ENCODE data around the gene SMCHD1. TPM values are rescaled to one million over a fixed set of nuclear protein-coding genes. Genes with fewer than 3 reads are reported as not detected.

SMCHD1 gene
- total RNA-seq, result 73.5 and 114 TPM in 2 replicates

DNA sequence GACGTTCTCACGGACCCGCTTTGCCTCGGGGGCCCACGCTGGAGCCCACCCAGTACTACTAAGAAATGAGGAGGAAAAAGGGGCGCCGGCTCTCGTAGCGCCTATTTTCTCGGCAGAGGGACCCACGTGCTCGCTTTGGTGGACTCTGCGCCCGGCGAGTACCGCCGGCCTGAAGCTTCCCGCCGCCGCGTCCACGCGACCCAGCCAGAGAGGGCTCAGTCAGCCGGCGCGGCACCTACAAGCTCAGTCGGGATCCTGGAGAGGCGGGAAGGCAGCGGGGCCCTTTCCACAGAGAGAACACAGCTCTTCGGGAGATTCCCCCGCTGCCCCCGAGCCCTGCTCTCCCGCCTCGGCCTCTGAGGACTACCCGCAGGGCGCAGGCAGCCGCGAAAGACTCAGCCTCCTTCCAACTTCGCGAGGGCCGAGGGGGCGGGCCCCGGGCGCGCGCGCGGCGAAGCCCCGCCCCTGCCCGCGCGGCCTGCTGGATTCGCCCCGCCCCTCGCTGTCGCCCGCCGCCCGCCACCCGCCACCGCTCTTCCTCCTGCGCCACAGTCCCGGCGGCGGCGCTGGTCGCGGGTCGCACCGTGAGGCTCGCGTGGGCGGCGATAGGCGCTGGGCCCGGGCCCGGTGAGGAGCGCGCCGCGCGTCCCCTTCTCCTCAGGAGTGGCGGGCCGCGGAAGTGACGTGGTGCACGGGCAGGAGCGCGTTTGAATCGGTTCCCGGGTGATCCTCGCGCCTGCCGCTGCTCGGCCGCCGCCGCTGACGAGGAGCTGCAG lies at the start of gene SMCHD1:
Gene SMCHD1 (plus strand): TSS at position 549 of the 776 bp plus-strand sequence. CDS start 350 bp downstream, outside the sequence.

DNA sequence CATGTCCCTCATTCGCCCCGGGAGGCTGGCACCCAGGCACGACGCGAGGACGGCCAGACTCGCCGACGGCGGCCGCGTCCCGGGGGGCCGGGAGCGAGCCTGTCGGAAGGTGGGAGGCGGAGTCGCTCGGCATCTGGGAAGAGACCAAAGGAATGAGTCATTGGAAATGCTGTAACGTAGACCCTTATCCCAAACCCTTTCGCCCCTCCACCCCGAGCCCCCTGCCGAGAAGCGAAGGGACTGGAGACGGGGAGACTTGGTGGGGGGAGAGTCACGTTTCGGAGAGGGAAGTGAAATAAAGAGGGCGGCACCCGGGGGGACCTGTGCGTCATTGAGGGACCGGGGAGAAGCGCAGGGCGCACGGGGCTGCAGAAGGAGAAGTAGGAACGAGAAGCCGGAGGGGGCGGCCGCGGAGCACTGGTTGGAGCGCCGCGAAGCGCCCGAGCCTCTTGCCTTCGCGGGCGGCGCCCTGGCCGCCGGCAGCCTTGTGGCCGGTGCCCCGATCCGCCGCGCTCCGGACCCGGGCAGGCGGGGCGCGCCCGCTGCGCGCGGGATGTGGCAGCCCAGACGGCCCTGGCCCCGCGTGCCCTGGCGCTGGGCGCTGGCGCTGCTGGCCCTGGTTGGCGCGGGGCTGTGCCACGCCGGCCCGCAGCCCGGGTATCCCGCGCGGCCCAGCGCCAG lies 191.2 kb downstream of the SMCHD1 start, which contains the start of gene EMILIN2:
Gene EMILIN2 (plus strand): TSS at position 371 of the 681 bp plus-strand sequence. CDS start 183 bp downstream, at position 554.

Small RNAs within 50 kb of the gene (small RNA-seq; reads per million reads assigned to genes)
- gene RF00019 (ENCODE audit: low replicate concordance) (not detected), gene RNU6-340P (ENCODE audit: low replicate concordance) (not detected)

Other genes starting within 250 kb of the SMCHD1 start
- gene METTL4, start 84.2 kb upstream of the SMCHD1 start, total RNA-seq, result 6.1 and 12.0 TPM in 2 replicates
- gene NDC80, start 84.2 kb upstream of the SMCHD1 start, total RNA-seq, result 0.88 and 43.5 TPM in 2 replicates
- gene EMILIN2, start 191.3 kb downstream of the SMCHD1 start, total RNA-seq, result 5.3 and 15.0 TPM in 2 replicates

Measured in placental pericyte (primary cell).